HK-2 (cell line): ENCODE results near the gene MMD2.
"Not testable (repeated sequence)": the region's sequence is repeated elsewhere in the genome, so short reads cannot be mapped to it uniquely, and the experiment has no call there.

Source experiments
- DNase-seq: peaks from one replicate; pipeline ENCODE4 v3.0.0-alpha.2; 2018; ENCODE audit not compliant: unreplicated experiment

Gene MMD2

GRCh38 chr7:4894482-4894881 is 64.5 kb downstream of the MMD2 start:
- no peak for DNase-seq

GRCh38 chr7:4893929-4894475 is 65.0 kb downstream of the MMD2 start:
- no peak for DNase-seq

GRCh38 chr7:4893188-4893587 is 65.8 kb downstream of the MMD2 start:
- DNase-seq, result not testable (repeated sequence)

- not testable (repeated sequence) for DNase-seq
These were observed 67.5 kb downstream of the MMD2 start for GRCh38 chr7:4891522-4891921.

GRCh38 chr7:4889682-4890081 is 69.3 kb downstream of the MMD2 start:
- DNase-seq, result no peak

GRCh38 chr7:4888161-4888560 is 70.8 kb downstream of the MMD2 start:
- DNase-seq, result no peak

GRCh38 chr7:4886671-4887070 is 72.3 kb downstream of the MMD2 start:
- no peak for DNase-seq

GRCh38 chr7:4885317-4885807 is 73.6 kb downstream of the MMD2 start:
- DNase-seq, result no peak

- DNase-seq, result no peak
These were observed 74.8 kb downstream of the MMD2 start for GRCh38 chr7:4884164-4884563.

GRCh38 chr7:4883372-4884144 is 75.4 kb downstream of the MMD2 start, which contains the start of gene RADIL:
Gene RADIL, minus strand, starts transcription at chr7:4883716. Its CDS starts 5,577 bp downstream, at chr7:4878139.
- peak; percentile 60 for DNase-seq

- DNase-seq, result no peak
These were observed 76.0 kb downstream of the MMD2 start for GRCh38 chr7:4883033-4883371.

- DNase-seq, result no peak
These were observed 76.6 kb downstream of the MMD2 start for GRCh38 chr7:4882169-4883032.

GRCh38 chr7:4880218-4880617 is 78.8 kb downstream of the MMD2 start:
- DNase-seq, result no peak

- DNase-seq, result no peak
These were observed 79.4 kb downstream of the MMD2 start for GRCh38 chr7:4879396-4880081.

GRCh38 chr7:4878336-4879335 is 80.4 kb downstream of the MMD2 start:
- DNase-seq, result no peak

GRCh38 chr7:4876586-4876985 is 82.4 kb downstream of the MMD2 start:
- no peak for DNase-seq

GRCh38 chr7:4875391-4875790 is 83.6 kb downstream of the MMD2 start:
- no peak for DNase-seq

- no peak for DNase-seq
These were observed 85.7 kb downstream of the MMD2 start for GRCh38 chr7:4873071-4873944.

GRCh38 chr7:4871930-4872675 is 86.9 kb downstream of the MMD2 start:
- no peak for DNase-seq
